ENCODE measurements around the gene CDC5L.

DNA sequence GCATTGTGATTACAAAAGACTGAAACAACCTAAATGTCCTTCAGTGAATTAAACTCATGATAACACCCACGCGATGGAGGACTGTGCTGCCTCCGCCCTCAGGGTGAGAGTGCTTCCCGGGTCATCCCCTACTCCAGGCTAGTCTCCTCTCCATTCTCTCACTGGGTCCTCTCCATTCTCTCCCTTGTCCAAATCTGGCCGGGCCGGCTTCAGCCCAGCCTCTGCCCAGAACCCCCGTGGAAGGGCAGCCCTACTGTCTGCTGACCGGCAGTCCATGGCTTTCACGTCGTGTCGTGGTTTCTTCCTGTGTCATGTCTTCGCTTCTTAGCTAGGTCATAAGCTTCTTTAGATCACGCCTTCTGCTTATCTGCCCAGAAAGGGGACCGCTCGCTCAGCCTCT lies 74.8 kb downstream of the CDC5L start:
- TF ChIP-seq CTCF (IDR thresholded peaks at IDR 0.05) = no peak
- no peak for TF ChIP-seq POLR2A (IDR thresholded peaks at IDR 0.05)

Data from thyroid gland (tissue), 4 donors.